HCT116 (cell line): ENCODE data around the gene BHLHE41.

Source experiments
- EZH2 ChIP-seq: fragments of 200-600 bp; sonication (generic); IDR thresholded peaks from 2 replicates; pipeline ENCODE4 v1.6.1; 2017; ENCODE audit warnings: antibody characterized with exemption, mixed run types
- RAD21 ChIP-seq: IDR thresholded peaks from 2 replicates; pipeline ENCODE4 v1.6.1; 2012; ENCODE audit warnings: low read depth, mild to moderate bottlenecking
- YY1 ChIP-seq: IDR thresholded peaks from 2 replicates; pipeline ENCODE4 v1.6.1; 2011; ENCODE audit warnings: low read length, low read depth, moderate library complexity, mild to moderate bottlenecking; ENCODE audit not compliant: insufficient replicate concordance; ENCODE audit errors: extremely low read depth
- TF ChIP-seq, protein P1 (sequence below), 3 experiments: fragments of 200-600 bp in 1 of 3; sonication (generic) in 1 of 3; IDR thresholded peaks in 2 of 3; conservative IDR thresholded peaks in 1 of 3; 2 replicates each; pipeline ENCODE4 v1.5.1; 2012 to 2017; ENCODE audit warnings: low read depth in 2 of 3, low read length in 2 of 3, antibody characterized with exemption in 1 of 3, borderline replicate concordance in 1 of 3, control low read depth in 1 of 3, mild to moderate bottlenecking in 1 of 3, mixed read lengths in 1 of 3, mixed run types in 1 of 3, moderate library complexity in 1 of 3; ENCODE audit not compliant: insufficient read depth in 1 of 3
- TF ChIP-seq, protein P2 (sequence below): IDR thresholded peaks from 2 replicates; pipeline ENCODE4 v1.6.1; 2012; ENCODE audit warnings: low read depth
- TF ChIP-seq, protein P3 (sequence below): IDR thresholded peaks from 2 replicates; pipeline ENCODE4 v1.6.1; 2012

DNA sequence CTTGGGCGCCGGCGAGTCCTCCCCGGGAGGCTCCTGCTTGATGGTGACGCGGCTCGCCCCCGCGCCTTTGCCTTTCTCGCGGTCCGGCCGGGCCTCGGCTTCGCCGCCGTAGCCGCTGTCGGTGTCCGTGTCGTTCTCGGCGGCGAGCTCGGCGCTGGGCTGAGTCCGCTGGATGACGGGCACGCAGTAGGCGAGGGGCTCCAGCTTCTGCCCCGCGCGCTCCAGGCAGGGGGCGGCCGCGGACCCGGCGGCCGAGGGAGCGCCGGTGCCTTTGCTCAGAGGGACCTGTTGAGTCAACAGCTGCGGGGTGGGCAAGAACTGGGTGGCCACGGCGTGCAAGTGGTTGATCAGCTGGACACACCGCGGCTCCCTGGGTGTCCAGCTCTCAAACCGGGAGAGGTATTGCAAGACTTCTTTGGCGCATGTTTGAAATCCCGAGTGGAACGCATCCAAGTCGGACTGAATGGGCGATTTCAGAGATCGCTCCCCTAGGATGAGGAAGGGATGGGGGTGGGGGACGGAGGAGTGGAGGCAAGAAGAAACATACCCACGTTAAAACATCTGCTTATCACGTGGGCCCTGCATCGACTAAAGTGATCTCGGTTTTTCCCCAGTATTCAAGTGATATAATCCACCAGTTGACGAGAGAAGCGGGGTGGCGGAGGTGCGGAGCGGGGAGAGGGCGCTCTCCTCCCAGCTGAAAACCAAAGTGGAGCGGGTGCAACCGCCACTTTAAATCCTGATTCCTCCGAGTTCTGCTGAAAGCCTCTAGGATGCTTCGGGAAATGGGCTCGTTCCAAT, 2.0 kb downstream of the BHLHE41 start:
- TF ChIP-seq, protein P1, sequence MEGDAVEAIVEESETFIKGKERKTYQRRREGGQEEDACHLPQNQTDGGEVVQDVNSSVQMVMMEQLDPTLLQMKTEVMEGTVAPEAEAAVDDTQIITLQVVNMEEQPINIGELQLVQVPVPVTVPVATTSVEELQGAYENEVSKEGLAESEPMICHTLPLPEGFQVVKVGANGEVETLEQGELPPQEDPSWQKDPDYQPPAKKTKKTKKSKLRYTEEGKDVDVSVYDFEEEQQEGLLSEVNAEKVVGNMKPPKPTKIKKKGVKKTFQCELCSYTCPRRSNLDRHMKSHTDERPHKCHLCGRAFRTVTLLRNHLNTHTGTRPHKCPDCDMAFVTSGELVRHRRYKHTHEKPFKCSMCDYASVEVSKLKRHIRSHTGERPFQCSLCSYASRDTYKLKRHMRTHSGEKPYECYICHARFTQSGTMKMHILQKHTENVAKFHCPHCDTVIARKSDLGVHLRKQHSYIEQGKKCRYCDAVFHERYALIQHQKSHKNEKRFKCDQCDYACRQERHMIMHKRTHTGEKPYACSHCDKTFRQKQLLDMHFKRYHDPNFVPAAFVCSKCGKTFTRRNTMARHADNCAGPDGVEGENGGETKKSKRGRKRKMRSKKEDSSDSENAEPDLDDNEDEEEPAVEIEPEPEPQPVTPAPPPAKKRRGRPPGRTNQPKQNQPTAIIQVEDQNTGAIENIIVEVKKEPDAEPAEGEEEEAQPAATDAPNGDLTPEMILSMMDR (IDR thresholded peaks at IDR 0.05 in 2 of 3, conservative IDR thresholded peaks at IDR 0.05 in 1 of 3; ENCODE audit: borderline replicate concordance in 1 of 3, insufficient read depth in 1 of 3, low read depth in 2 of 3, low read length in 2 of 3), result peak; percentile 5 to 31 (median 28); a peak in 3 of 6 replicates
- TF ChIP-seq RAD21 (peak; percentile 68), EZH2 (no peak), YY1 (no peak)
- TF ChIP-seq, protein P2, sequence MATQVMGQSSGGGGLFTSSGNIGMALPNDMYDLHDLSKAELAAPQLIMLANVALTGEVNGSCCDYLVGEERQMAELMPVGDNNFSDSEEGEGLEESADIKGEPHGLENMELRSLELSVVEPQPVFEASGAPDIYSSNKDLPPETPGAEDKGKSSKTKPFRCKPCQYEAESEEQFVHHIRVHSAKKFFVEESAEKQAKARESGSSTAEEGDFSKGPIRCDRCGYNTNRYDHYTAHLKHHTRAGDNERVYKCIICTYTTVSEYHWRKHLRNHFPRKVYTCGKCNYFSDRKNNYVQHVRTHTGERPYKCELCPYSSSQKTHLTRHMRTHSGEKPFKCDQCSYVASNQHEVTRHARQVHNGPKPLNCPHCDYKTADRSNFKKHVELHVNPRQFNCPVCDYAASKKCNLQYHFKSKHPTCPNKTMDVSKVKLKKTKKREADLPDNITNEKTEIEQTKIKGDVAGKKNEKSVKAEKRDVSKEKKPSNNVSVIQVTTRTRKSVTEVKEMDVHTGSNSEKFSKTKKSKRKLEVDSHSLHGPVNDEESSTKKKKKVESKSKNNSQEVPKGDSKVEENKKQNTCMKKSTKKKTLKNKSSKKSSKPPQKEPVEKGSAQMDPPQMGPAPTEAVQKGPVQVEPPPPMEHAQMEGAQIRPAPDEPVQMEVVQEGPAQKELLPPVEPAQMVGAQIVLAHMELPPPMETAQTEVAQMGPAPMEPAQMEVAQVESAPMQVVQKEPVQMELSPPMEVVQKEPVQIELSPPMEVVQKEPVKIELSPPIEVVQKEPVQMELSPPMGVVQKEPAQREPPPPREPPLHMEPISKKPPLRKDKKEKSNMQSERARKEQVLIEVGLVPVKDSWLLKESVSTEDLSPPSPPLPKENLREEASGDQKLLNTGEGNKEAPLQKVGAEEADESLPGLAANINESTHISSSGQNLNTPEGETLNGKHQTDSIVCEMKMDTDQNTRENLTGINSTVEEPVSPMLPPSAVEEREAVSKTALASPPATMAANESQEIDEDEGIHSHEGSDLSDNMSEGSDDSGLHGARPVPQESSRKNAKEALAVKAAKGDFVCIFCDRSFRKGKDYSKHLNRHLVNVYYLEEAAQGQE, result no peak
- TF ChIP-seq, protein P3, sequence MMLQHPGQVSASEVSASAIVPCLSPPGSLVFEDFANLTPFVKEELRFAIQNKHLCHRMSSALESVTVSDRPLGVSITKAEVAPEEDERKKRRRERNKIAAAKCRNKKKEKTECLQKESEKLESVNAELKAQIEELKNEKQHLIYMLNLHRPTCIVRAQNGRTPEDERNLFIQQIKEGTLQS, result no peak
